Suppressor macrophage (primary cell): Measurements from ENCODE around the gene SCN8A.
"Not testable (repeated sequence)": the region's sequence is repeated elsewhere in the genome, so short reads cannot be mapped to it uniquely, and the experiment has no call there.

Experiments used
- DNase-seq, 4 experiments: peaks; one replicate each; pipeline ENCODE4 v3.0.0-alpha.2; 2020 to 2022

Gene SCN8A

GRCh38 chr12:51773145-51773869 lies 182.3 kb downstream of the SCN8A start:
- peak; percentile 7 to 64 (median 36) for DNase-seq

DNA sequence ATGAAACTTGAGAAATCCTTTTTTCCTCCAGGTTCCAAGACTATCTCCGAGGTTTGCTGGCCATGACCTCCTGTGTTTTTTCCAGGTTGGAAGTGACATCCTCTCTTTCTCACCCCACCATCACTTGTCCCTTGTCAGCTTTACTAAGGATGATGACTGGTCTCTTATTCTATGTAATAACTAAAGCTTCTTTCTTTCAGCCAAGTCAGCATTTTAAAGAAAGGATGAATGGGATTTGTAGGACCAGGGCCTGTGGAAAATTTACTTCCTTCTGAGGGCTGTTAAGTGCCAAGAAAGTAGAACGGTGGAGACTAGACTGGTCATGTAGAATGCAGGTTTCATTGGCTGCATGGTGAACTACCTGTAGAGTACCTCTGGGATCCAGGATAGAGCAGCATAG lies 183.9 kb downstream of the SCN8A start:
- no peak for DNase-seq

DNA sequence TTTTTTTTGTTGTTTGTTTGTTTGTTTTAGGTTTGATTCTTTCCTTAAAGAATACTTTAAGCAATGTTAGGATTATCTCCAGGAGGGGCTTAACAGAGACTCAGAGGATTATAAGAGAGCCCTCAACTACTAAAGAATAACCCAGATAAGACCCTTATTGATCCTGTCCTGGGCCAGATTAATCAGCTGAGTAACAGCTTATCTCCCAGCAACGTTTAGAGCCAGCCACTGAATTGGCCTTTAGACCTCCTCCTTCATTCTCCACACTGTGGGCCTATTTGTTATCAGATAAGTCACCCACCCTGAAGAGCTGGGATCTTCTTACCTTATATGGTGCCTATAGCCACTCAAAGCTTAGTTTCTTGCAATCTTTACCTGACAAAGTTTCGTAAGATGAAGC lies 186.4 kb downstream of the SCN8A start:
- no peak for DNase-seq

- DNase-seq: no peak
Measured at GRCh38 chr12:51777973-51778372, 186.9 kb downstream of the SCN8A start.

DNA sequence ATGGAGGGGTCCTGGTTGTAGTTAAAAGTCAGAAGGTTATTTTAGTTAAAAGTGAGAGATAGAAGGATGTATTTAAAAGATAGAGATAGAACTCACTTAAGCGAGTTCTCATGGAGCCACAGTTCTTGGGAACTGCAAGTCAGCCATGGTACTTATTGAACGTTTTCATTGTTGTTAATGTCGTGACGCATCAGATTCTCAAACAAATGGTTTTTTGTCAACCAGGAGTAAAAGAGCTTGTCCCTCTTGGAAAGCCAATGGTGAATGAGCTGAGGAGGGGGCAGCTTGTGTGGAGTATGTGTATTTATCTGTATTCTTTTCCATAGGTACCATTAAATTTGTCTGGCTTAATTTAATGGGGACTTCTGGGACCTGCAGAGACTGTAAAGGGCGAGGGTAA lies 188.8 kb downstream of the SCN8A start:
- DNase-seq: no peak

- no peak for DNase-seq
Measured at GRCh38 chr12:51784688-51785087, 193.7 kb downstream of the SCN8A start.

GRCh38 chr12:51785906-51786305 lies 194.9 kb downstream of the SCN8A start:
- DNase-seq: no peak

DNA sequence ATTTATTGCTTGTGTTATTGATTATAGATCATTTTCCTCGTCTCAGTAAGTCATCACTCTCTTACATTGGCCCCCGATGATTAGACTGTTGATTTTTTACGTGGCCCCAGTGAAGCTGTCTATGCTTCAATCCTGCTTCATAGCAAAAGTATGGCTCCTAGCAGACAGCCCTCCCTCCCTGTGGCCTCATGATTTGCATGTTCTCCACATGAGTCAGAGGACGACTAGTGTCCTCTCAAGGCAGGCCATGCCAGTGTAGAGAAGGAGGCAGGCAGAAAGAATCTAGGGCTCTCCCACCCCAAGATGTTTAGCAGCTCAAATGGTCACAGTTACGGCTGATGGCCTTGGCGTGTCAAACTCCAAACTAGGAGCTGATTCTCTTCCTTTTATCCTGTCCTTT lies 197.8 kb downstream of the SCN8A start:
- DNase-seq: no peak

DNA sequence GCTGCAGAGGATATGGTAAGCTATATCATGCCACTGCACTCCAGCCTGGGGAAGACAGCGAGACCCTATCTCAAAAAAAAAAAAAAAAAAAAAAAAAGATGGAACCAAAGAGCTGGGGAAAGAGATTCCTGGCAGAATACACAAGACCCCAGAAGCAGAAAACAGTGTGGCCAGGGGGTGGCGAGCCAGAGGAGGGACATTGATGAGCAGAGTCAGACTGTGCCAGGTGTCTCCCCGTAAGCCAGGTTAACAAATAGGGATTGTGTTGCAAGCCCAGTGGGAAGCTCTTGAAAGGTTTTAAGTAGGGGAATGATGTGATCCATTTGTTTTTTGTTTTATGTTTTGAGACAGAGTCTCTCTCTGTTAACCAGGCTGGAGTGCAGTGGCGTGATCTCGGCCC lies 201.4 kb downstream of the SCN8A start:
- DNase-seq: no peak

GRCh38 chr12:51793201-51793600 lies 202.2 kb downstream of the SCN8A start:
- DNase-seq: no peak

- DNase-seq: no peak
Measured at GRCh38 chr12:51797301-51797700, 206.3 kb downstream of the SCN8A start.

- DNase-seq: not testable (repeated sequence)
Measured at GRCh38 chr12:51798051-51798450, 207.0 kb downstream of the SCN8A start.

DNA sequence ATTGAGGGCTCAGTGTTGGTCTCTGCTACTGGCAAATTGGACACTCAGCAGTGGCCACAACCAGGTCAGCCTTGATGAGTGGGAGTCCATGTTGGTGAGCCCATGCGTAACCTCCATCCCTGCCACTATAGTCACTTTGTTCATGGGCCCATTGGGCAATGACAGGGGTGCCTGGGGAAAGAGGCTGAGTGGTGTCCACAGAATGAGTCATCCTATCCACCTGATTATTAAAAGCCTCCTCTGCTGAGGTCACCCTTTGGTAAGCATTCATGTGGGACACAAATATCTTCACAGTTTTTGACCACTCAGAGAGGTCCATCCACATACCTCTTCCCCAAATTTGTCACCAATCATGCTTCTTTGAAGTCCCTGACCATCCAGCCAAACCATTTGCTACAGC lies 207.5 kb downstream of the SCN8A start:
- DNase-seq: peak; percentile 35 to 59 (median 47)

DNA sequence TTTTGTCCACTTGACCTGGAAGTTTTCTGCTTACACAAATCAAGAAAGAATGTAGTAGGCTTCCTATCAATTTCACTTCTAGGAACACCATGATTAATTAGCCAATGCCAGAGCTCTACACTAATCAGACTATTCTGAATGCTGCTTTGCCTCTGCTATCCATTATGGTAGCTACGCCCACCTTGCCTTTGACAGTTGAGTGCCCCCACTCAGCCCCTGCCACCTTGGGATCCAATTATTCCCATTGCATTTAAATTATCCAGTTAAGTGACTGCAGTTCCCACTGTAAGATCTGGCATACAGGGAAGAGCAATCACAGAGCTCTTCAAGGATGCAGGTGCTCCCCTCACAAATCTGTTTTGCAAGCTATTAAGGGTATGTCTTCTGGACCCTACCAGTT lies 210.0 kb downstream of the SCN8A start:
- no peak for DNase-seq

DNA sequence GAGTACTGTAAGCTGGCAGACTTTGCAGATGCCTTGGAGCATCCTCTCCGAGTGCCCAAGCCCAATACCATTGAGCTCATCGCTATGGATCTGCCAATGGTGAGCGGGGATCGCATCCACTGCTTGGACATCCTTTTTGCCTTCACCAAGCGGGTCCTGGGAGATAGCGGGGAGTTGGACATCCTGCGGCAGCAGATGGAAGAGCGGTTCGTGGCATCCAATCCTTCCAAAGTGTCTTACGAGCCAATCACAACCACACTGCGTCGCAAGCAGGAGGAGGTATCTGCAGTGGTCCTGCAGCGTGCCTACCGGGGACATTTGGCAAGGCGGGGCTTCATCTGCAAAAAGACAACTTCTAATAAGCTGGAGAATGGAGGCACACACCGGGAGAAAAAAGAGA lies 215.9 kb downstream of the SCN8A start:
- DNase-seq: no peak

DNA sequence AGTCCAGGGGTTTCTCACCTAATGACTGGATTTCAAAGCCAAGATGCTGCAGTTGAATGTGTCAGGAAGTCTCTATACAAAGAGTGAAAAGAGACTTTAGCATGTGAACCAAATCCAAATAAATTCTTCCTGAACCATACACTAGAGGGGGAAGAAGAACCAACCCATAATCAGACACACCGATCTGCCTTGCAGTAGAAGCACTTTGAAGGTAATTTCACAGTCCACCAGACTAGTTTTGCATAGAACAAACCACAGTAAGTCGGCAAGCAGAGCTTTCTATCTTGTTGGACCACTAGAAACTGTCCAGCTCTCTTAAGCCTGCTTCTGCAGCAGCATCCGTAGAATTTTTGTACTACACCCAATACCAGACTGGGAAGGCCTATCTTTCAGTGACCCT lies 218.2 kb downstream of the SCN8A start:
- no peak for DNase-seq

GRCh38 chr12:51811203-51812202 lies 220.5 kb downstream of the SCN8A start:
- peak in 2 of 4 experiments; percentile 13 to 20 for DNase-seq

DNA sequence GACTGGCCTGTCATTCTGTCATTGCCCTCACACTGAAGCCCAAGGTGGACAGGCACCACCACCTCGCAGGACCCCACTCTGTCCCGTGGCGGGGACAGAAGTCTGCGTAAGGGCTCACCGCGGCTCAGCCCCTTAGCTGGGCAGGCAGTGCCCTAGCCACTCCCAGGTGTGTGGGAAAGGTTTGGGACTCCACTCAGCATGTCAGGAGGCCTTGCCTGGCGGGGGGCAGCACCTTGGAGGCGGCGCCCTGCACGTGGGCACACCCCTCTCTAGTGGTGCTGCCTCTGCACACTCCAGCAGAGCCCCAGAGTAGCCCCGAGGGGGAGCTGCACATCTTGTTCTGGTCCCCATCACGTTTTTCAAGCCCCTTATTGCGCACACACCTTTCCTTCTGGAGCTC lies 221.8 kb downstream of the SCN8A start:
- no peak for DNase-seq

DNA sequence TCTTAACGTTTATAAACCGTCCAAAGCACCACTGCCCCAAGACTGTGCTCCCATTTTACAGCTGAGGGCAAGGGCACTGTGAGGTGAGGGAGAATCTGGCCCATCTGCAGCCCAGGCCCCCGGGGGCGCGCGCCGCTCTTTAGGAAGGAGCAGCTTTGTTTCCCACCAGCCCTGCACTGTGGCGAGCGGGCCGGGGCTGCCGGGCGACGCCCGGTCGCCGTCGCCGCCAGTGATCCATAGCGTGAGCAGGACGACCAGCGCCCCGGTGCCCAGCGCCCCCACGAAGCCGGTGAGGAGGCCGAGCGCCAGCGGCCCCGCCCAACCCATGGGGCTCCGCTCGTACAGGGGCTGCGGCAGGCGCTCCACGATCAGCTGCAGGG lies 222.9 kb downstream of the SCN8A start:
- DNase-seq: no peak

GRCh38 chr12:51814311-51815088 lies 223.5 kb downstream of the SCN8A start:
- DNase-seq: peak; percentile 82 to 96 (median 91)

- no peak for DNase-seq
Measured at GRCh38 chr12:51815571-51815970, 224.5 kb downstream of the SCN8A start.

- no peak for DNase-seq
Measured at GRCh38 chr12:51817027-51817953, 226.3 kb downstream of the SCN8A start.
